ENCODE results near the gene SFR1. TPM values are rescaled to one million over a fixed set of nuclear protein-coding genes. Genes with fewer than 3 reads are reported as not detected.
A peak's percentile ranks its signal among the peaks of the same experiment; 100 is the strongest.

SFR1 gene
- total and polyA plus RNA-seq, 5 experiments from 2014 or later, result 12.9 to 18.2 (median 15.5) TPM

GRCh38 chr10:104117839-104118323 lies 4.1 kb upstream of the SFR1 start:
- Mint-ChIP-seq H3K4me1 (peaks cover 8 to 22% (median 15%) of the 10 kb centered on the region in 4 donors), H3K27ac (peak overlapping the region in 1 of 10 donors; percentile 72), H3K27me3 (peaks cover 0 to 2% (median 0%) of the 10 kb centered on the region in 5 donors), H3K4me3 (no peak overlapping the region), H3K36me3 (no peaks in the 10 kb centered on the region), H3K9me3 (no peaks in the 10 kb centered on the region)
- POLR2A ChIA-PET, result no interaction called here
- no peak for DNase-seq
- no peak for ATAC-seq

GRCh38 chr10:104119996-104120395 lies 2.0 kb upstream of the SFR1 start:
- H3K27me3 Mint-ChIP-seq, result no peaks in the 10 kb centered on the region

GRCh38 chr10:104120512-104120902 lies 1.5 kb upstream of the SFR1 start:
- no peak for DNase-seq
- H3K27ac Mint-ChIP-seq, result peak overlapping the region; percentile 96 to 100 (median 99)
- no peaks in the 10 kb centered on the region for H3K27me3 Mint-ChIP-seq
- peak overlapping the region; percentile 91 to 99 (median 94) for H3K4me3 Mint-ChIP-seq
- H3K36me3 Mint-ChIP-seq, result peaks cover 0 to 10% (median 4%) of the 10 kb centered on the region in 3 donors
- ATAC-seq, result no peak
- peaks cover 9 to 28% (median 23%) of the 10 kb centered on the region in 4 donors for H3K4me1 Mint-ChIP-seq
- POLR2A ChIA-PET, result interaction anchor here (1.1 to 3.1 kb wide), 11 partner anchors 99 to 536 kb away, joined by 3 to 19 read pairs (median 6); no protein-coding TSS in a partner anchor
- no peaks in the 10 kb centered on the region for H3K9me3 Mint-ChIP-seq

More at GRCh38 chr10:104119996-104120395, 2.0 kb upstream of the SFR1 start:
- Mint-ChIP-seq H3K4me3 (peak overlapping the region in 3 of 10 donors; percentile 16 to 91 (median 29)), H3K4me1 (peaks cover 8 to 28% (median 21%) of the 10 kb centered on the region in 4 donors), H3K36me3 (peaks cover 0 to 5% (median 0%) of the 10 kb centered on the region in 3 donors), H3K9me3 (no peaks in the 10 kb centered on the region), H3K27ac (peak overlapping the region in 9 of 10 donors; percentile 62 to 100 (median 99))
- POLR2A ChIA-PET, result interaction anchor here (2.7 kb wide), 1 partner anchor 535 kb away, joined by 18 read pairs; no protein-coding TSS in a partner anchor
- no peak for DNase-seq
- no peak for ATAC-seq

GRCh38 chr10:104120903-104121484 lies 977 bp upstream of the SFR1 start:
- H3K27ac Mint-ChIP-seq, result peak overlapping the region; percentile 96 to 100 (median 99)
- H3K4me1 Mint-ChIP-seq, result peaks cover 9 to 28% (median 23%) of the 10 kb centered on the region in 4 donors
- peak overlapping the region; percentile 91 to 99 (median 94) for H3K4me3 Mint-ChIP-seq
- peaks cover 0 to 14% (median 4%) of the 10 kb centered on the region in 3 donors for H3K36me3 Mint-ChIP-seq
- ATAC-seq (peak; percentile 49), DNase-seq (peak; percentile 78 to 95 (median 83))
- no peaks in the 10 kb centered on the region for H3K9me3 Mint-ChIP-seq
- H3K27me3 Mint-ChIP-seq, result no peaks in the 10 kb centered on the region
- POLR2A ChIA-PET, result interaction anchor here (1.0 to 3.1 kb wide), 25 partner anchors 8 to 536 kb away, joined by 3 to 19 read pairs (median 5); partner anchors contain the start of genes CFAP43, GSTO2, ITPRIP and SLK

- Mint-ChIP-seq H3K9me3 (no peaks in the 10 kb centered on the region), H3K4me1 (peaks cover 9 to 28% (median 23%) of the 10 kb centered on the region in 4 donors), H3K27ac (peak overlapping the region; percentile 96 to 100 (median 99)), H3K36me3 (peaks cover 0 to 22% (median 4%) of the 10 kb centered on the region in 3 donors), H3K27me3 (no peaks in the 10 kb centered on the region), H3K4me3 (peak overlapping the region; percentile 91 to 99 (median 94))
- POLR2A ChIA-PET, result interaction anchor here (0.5 to 3.1 kb wide), 27 partner anchors 9 to 724 kb away, joined by 3 to 19 read pairs (median 5); partner anchors contain the start of genes CFAP43, GSTO2, ITPRIP and SLK
- ATAC-seq (no peak), DNase-seq (no peak)
These were observed 495 bp downstream of the SFR1 start for GRCh38 chr10:104122225-104123107.

GRCh38 chr10:104123397-104123796 lies 1.4 kb downstream of the SFR1 start:
- DNase-seq, result peak in 2 of 10 donors; percentile 6
- no peaks in the 10 kb centered on the region for H3K9me3 Mint-ChIP-seq

GRCh38 chr10:104127411-104127810 lies 5.4 kb downstream of the SFR1 start:
- POLR2A ChIA-PET, result no interaction called here
- DNase-seq, result no peak

More at GRCh38 chr10:104123397-104123796, 1.4 kb downstream of the SFR1 start:
- H3K27me3 Mint-ChIP-seq, result no peaks in the 10 kb centered on the region
- peak overlapping the region; percentile 32 to 99 (median 93) for H3K4me3 Mint-ChIP-seq
- POLR2A ChIA-PET, result interaction anchor here (3.1 kb wide), 1 partner anchor 212 kb away, joined by 15 read pairs; no protein-coding TSS in a partner anchor
- peaks cover 9 to 28% (median 23%) of the 10 kb centered on the region in 4 donors for H3K4me1 Mint-ChIP-seq
- peaks cover 0 to 22% (median 4%) of the 10 kb centered on the region in 3 donors for H3K36me3 Mint-ChIP-seq
- H3K27ac Mint-ChIP-seq, result peak overlapping the region in 8 of 10 donors; percentile 44 to 100 (median 88)
- ATAC-seq, result no peak

GRCh38 chr10:104128214-104128613 lies 6.2 kb downstream of the SFR1 start:
- peaks cover 3 to 11% (median 5%) of the 10 kb centered on the region in 4 donors for H3K4me1 Mint-ChIP-seq

More at GRCh38 chr10:104127411-104127810, 5.4 kb downstream of the SFR1 start:
- Mint-ChIP-seq H3K36me3 (peaks cover 0 to 22% (median 4%) of the 10 kb centered on the region in 3 donors), H3K27ac (peak overlapping the region in 2 of 10 donors; percentile 50 to 63), H3K9me3 (no peaks in the 10 kb centered on the region), H3K4me3 (no peak overlapping the region), H3K27me3 (peaks cover 0 to 1% (median 0%) of the 10 kb centered on the region in 5 donors), H3K4me1 (peaks cover 5 to 15% (median 13%) of the 10 kb centered on the region in 4 donors)
- ATAC-seq, result peak; percentile 44 to 56

GRCh38 chr10:104130041-104130440 lies 8.1 kb downstream of the SFR1 start:
- DNase-seq, result no peak
- H3K4me1 Mint-ChIP-seq, result peaks cover 0 to 4% (median 1%) of the 10 kb centered on the region in 4 donors
- H3K27me3 Mint-ChIP-seq, result peaks cover 4 to 16% (median 11%) of the 10 kb centered on the region in 5 donors
- POLR2A ChIA-PET, result no interaction called here
- H3K9me3 Mint-ChIP-seq, result no peaks in the 10 kb centered on the region
- no peak overlapping the region for H3K27ac Mint-ChIP-seq
- H3K36me3 Mint-ChIP-seq, result peaks cover 0 to 17% (median 4%) of the 10 kb centered on the region in 3 donors
- ATAC-seq, result no peak
- H3K4me3 Mint-ChIP-seq, result no peak overlapping the region

More at GRCh38 chr10:104128214-104128613, 6.2 kb downstream of the SFR1 start:
- H3K9me3 Mint-ChIP-seq, result no peaks in the 10 kb centered on the region
- peaks cover 1 to 7% (median 5%) of the 10 kb centered on the region in 5 donors for H3K27me3 Mint-ChIP-seq
- no peak for DNase-seq
- POLR2A ChIA-PET, result interaction anchor here (0.6 kb wide), 1 partner anchor 176 kb away, joined by 3 read pairs; no protein-coding TSS in a partner anchor
- peaks cover 0 to 22% (median 4%) of the 10 kb centered on the region in 3 donors for H3K36me3 Mint-ChIP-seq
- no peak overlapping the region for H3K4me3 Mint-ChIP-seq
- H3K27ac Mint-ChIP-seq, result no peak overlapping the region
- no peak for ATAC-seq

- ATAC-seq, result no peak
- no peak for DNase-seq
- Mint-ChIP-seq H3K4me1 (peaks cover 0 to 2% (median 0%) of the 10 kb centered on the region in 4 donors), H3K9me3 (no peaks in the 10 kb centered on the region), H3K27ac (no peak overlapping the region), H3K27me3 (peaks cover 4 to 20% (median 17%) of the 10 kb centered on the region in 5 donors), H3K4me3 (no peak overlapping the region), H3K36me3 (no peaks in the 10 kb centered on the region)
- POLR2A ChIA-PET, result no interaction called here
These were observed 16.2 kb downstream of the SFR1 start for GRCh38 chr10:104138131-104138530.

GRCh38 chr10:104139221-104139620 lies 17.2 kb downstream of the SFR1 start:
- POLR2A ChIA-PET, result no interaction called here
- Mint-ChIP-seq H3K27me3 (peaks cover 3 to 17% (median 8%) of the 10 kb centered on the region in 5 donors), H3K4me1 (peaks cover 0 to 2% (median 0%) of the 10 kb centered on the region in 4 donors), H3K4me3 (no peak overlapping the region), H3K27ac (peak overlapping the region in 1 of 10 donors; percentile 37), H3K36me3 (no peaks in the 10 kb centered on the region), H3K9me3 (no peaks in the 10 kb centered on the region)
- ATAC-seq (peak in 1 of 2 donors; percentile 41), DNase-seq (no peak)

- Mint-ChIP-seq H3K4me1 (peaks cover 0 to 2% (median 0%) of the 10 kb centered on the region in 4 donors), H3K36me3 (no peaks in the 10 kb centered on the region), H3K4me3 (no peak overlapping the region), H3K27ac (no peak overlapping the region), H3K27me3 (peaks cover 0 to 11% (median 7%) of the 10 kb centered on the region in 5 donors), H3K9me3 (no peaks in the 10 kb centered on the region)
- DNase-seq (no peak), ATAC-seq (no peak)
- POLR2A ChIA-PET, result no interaction called here
These were observed 20.1 kb downstream of the SFR1 start for GRCh38 chr10:104142081-104142480.

Measured in naive thymus-derived CD8-positive, alpha-beta T cell (primary cell).